Lower leg skin (tissue), 3 donors: ENCODE results near the gene TSHZ2.

Source experiments
- CTCF ChIP-seq, 3 donors: fragments of 450-650 bp; IDR thresholded peaks; one replicate each; pipeline ENCODE4 v1.5.1; 2016; ENCODE audit warnings: antibody characterized with exemption in 3 of 3, mild to moderate bottlenecking in 3 of 3, moderate library complexity in 2 of 3
- POLR2A ChIP-seq, 2 donors: fragments of 450-650 bp; IDR thresholded peaks; one replicate each; pipeline ENCODE4 v1.6.1; 2016 to 2017; ENCODE audit warnings: antibody characterized with exemption in 2 of 2, mild to moderate bottlenecking in 1 of 2, moderate library complexity in 1 of 2

- TF ChIP-seq POLR2A (IDR thresholded peaks at IDR 0.05) (no peak), CTCF (IDR thresholded peaks at IDR 0.05) (no peak)
Measured at GRCh38 chr20:53319716-53320115, 347.6 kb downstream of the TSHZ2 start.
